GM18870 (cell line): ENCODE measurements around the gene HPX.

ENCODE experiments used
- ATAC-seq: cut with Tn5 transposase; IDR thresholded peaks from one replicate; pipeline ENCODE4 v1.9.1; 2021; ENCODE audit warnings: moderate library complexity; ENCODE audit not compliant: unreplicated experiment

The HPX gene

GRCh38 chr11:6468712-6469495, 28.1 kb upstream of the HPX start:
- ATAC-seq: no peak

GRCh38 chr11:6459099-6459450, 18.3 kb upstream of the HPX start:
- no peak for ATAC-seq

GRCh38 chr11:6458352-6459098, 17.7 kb upstream of the HPX start:
- no peak for ATAC-seq

GRCh38 chr11:6457581-6458320, 17.0 kb upstream of the HPX start:
- no peak for ATAC-seq

- ATAC-seq: no peak
Measured at GRCh38 chr11:6456361-6457073, 15.7 kb upstream of the HPX start.

- ATAC-seq: no peak
Measured at GRCh38 chr11:6455070-6455469, 14.3 kb upstream of the HPX start.

- no peak for ATAC-seq
Measured at GRCh38 chr11:6453152-6453551, 12.4 kb upstream of the HPX start.

- no peak for ATAC-seq
Measured at GRCh38 chr11:6452219-6452618, 11.4 kb upstream of the HPX start.

- ATAC-seq: no peak
Measured at GRCh38 chr11:6448574-6448973, 7.8 kb upstream of the HPX start.

- peak; percentile 67 for ATAC-seq
Measured at GRCh38 chr11:6443269-6444003, 2.6 kb upstream of the HPX start.

- no peak for ATAC-seq
Measured at GRCh38 chr11:6442441-6442840, 1.7 kb upstream of the HPX start.

- ATAC-seq: no peak
Measured at GRCh38 chr11:6438979-6439571, 1.7 kb downstream of the HPX start.

- no peak for ATAC-seq
Measured at GRCh38 chr11:6437993-6438392, 2.8 kb downstream of the HPX start.

- no peak for ATAC-seq
Measured at GRCh38 chr11:6437423-6437822, 3.4 kb downstream of the HPX start.

GRCh38 chr11:6433998-6434660, 6.7 kb downstream of the HPX start:
- ATAC-seq: no peak

GRCh38 chr11:6431861-6432260, 8.9 kb downstream of the HPX start:
- ATAC-seq: no peak

- ATAC-seq: no peak
Measured at GRCh38 chr11:6427516-6427915, 13.3 kb downstream of the HPX start.

GRCh38 chr11:6420677-6421076, 20.1 kb downstream of the HPX start:
- ATAC-seq: no peak

- ATAC-seq: no peak
Measured at GRCh38 chr11:6419009-6419631, 21.7 kb downstream of the HPX start, which contains the start of gene APBB1. TSS of gene APBB1 (minus strand) at chr11:6419094. CDS start at chr11:6411347, 7,747 bp downstream.
